Nephron (organoid): ENCODE results near the gene PPP1R12A.

ENCODE experiments used
- H3K27ac Mint-ChIP-seq, 3 experiments: 2 replicates each; pipeline ENCODE4 v1.8.0; 2020; ENCODE audit warnings: mixed read lengths in 3 of 3, mild to moderate bottlenecking in 2 of 3, moderate library complexity in 1 of 3
- H3K27me3 Mint-ChIP-seq: 2 replicates; pipeline ENCODE4 v1.8.0; 2021; ENCODE audit warnings: low read depth, mild to moderate bottlenecking, moderate library complexity, mixed read lengths
- H3K36me3 Mint-ChIP-seq: 2 replicates; pipeline ENCODE4 v1.8.0; 2020; ENCODE audit warnings: low read depth, mixed read lengths
- H3K4me1 Mint-ChIP-seq: 2 replicates; pipeline ENCODE4 v1.8.0; 2020; ENCODE audit warnings: mixed read lengths
- H3K4me3 Mint-ChIP-seq, 3 experiments: 2 replicates each; pipeline ENCODE4 v1.8.0; 2020; ENCODE audit warnings: mild to moderate bottlenecking in 3 of 3, mixed read lengths in 3 of 3, moderate library complexity in 2 of 3
- H3K9me3 Mint-ChIP-seq: 2 replicates; pipeline ENCODE4 v1.8.0; 2020; ENCODE audit warnings: mixed read lengths
- TF ChIP-seq, protein P1 (sequence below), 3 experiments: fragments of 200-600 bp; sonication (generic); IDR thresholded peaks; one replicate each; pipeline ENCODE4 v1.5.0; 2021; ENCODE audit warnings: antibody characterized with exemption in 3 of 3; ENCODE audit not compliant: unreplicated experiment in 3 of 3

PPP1R12A gene

DNA sequence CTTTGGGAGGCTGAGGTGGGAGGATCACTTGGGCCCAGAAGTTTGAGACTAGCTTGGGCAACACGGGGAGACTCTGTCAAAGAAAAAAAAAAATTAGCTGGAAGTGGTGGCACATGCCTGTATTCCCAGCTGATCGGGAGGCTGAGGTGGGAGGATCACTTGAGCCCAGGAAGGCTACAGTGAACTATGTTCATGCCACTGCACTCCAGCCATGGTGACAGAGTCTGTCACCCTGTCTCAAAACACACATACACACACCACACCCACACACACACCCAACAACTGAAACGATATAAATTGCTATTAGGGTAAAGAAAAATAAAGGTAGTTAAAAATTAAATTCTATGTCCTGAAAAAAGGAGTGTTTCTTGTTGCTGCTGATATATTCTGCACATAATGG, 7.9 kb downstream of the PPP1R12A start:
- H3K36me3 Mint-ChIP-seq, result peaks cover 7% of the 10 kb centered on the region
- no peaks in the 10 kb centered on the region for H3K27me3 Mint-ChIP-seq
- H3K4me3 Mint-ChIP-seq, result no peak overlapping the region
- no peaks in the 10 kb centered on the region for H3K9me3 Mint-ChIP-seq
- TF ChIP-seq, protein P1, sequence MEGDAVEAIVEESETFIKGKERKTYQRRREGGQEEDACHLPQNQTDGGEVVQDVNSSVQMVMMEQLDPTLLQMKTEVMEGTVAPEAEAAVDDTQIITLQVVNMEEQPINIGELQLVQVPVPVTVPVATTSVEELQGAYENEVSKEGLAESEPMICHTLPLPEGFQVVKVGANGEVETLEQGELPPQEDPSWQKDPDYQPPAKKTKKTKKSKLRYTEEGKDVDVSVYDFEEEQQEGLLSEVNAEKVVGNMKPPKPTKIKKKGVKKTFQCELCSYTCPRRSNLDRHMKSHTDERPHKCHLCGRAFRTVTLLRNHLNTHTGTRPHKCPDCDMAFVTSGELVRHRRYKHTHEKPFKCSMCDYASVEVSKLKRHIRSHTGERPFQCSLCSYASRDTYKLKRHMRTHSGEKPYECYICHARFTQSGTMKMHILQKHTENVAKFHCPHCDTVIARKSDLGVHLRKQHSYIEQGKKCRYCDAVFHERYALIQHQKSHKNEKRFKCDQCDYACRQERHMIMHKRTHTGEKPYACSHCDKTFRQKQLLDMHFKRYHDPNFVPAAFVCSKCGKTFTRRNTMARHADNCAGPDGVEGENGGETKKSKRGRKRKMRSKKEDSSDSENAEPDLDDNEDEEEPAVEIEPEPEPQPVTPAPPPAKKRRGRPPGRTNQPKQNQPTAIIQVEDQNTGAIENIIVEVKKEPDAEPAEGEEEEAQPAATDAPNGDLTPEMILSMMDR (IDR thresholded peaks at IDR 0.05; ENCODE audit: unreplicated experiment in 3 of 3), result no peak
- H3K4me1 Mint-ChIP-seq, result peaks cover 36% of the 10 kb centered on the region
- no peak overlapping the region for H3K27ac Mint-ChIP-seq

DNA sequence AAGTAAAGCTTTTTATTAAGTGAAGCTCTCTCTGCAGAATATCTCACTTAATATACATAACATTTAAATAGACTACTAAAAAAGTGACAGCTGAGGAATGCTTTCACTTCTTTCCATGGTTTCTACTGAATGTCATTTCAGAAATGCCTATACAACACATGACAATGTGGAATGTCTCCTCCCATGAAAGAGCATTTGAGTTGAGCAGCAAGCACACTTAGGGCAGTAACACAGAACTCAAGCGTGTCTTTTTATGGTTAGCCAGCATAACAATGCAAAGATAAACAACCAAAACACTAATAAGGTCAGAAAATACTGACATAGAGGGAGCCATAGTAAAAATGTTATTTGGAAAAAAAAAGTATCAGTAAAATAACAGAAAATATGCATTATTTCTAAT, 9.4 kb downstream of the PPP1R12A start:
- no peaks in the 10 kb centered on the region for H3K9me3 Mint-ChIP-seq
- peaks cover 7% of the 10 kb centered on the region for H3K36me3 Mint-ChIP-seq
- peak overlapping the region in 1 of 3 experiments; percentile 7 for H3K4me3 Mint-ChIP-seq
- H3K27me3 Mint-ChIP-seq, result no peaks in the 10 kb centered on the region
- H3K4me1 Mint-ChIP-seq, result peaks cover 31% of the 10 kb centered on the region
- TF ChIP-seq, protein P1 (IDR thresholded peaks at IDR 0.05; ENCODE audit: unreplicated experiment in 3 of 3), result no peak
- peak overlapping the region; percentile 44 to 86 (median 61) for H3K27ac Mint-ChIP-seq

DNA sequence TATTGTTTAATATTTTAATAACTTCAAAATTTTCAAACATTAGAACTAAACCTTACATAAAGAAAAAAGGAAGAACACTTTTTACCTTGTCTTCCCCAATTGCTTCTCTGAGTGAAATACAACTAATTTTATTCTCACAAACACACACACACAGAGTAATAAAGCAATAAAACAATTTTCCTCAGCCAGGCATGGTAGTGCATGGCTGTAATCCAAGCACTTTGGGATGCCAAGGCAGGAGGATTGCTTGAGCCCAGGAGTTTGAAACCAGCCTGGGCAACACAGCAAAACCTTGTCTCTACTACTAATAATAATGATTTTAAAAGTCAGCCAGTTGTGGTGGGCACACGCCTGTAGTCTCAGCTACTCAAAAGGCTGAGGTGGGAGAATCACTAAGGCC, 13.1 kb downstream of the PPP1R12A start:
- no peak overlapping the region for H3K4me3 Mint-ChIP-seq
- H3K27me3 Mint-ChIP-seq, result no peaks in the 10 kb centered on the region
- H3K36me3 Mint-ChIP-seq, result peaks cover 4% of the 10 kb centered on the region
- H3K4me1 Mint-ChIP-seq, result peaks cover 26% of the 10 kb centered on the region
- H3K9me3 Mint-ChIP-seq, result no peaks in the 10 kb centered on the region
- TF ChIP-seq, protein P1 (IDR thresholded peaks at IDR 0.05; ENCODE audit: unreplicated experiment in 3 of 3), result no peak
- no peak overlapping the region for H3K27ac Mint-ChIP-seq

DNA sequence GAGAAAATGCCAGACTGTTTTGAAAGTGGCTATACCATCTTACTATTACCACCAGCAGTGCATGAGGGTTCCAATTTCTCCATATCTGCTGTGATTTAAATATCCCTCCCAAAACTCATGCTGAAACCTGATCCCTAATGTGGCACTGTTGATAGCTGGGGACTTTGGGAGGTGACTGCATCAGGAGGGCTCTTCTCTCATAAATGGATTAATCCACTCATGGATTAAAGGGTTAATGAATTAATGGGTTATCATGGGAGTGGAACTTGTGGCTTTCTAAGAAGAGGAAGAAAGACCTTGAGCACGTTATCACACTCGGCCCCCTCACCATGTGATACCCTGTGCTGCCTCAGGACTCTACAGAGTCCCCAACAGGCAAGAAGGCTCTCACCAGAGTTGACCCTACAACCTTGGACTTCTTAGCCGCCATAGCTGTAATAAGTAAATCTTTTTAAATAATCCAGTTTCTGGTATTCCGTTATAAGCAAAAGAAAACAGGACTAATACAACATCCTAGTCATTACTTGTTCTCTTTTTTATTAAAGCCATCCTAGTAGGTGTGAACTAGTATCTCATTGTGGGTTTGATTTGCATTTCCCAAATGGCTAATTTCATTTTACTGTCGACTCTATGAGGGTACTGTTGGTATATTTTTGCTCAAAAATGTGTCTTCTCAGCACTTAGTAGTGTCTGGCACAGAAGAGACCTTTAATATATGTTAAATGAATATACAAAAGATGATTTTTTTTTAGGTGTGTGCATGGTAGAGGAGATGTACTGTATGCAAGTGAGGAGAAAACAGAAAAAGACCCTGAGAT, 14.3 kb downstream of the PPP1R12A start:
- H3K4me1 Mint-ChIP-seq, result peaks cover 30% of the 10 kb centered on the region
- no peaks in the 10 kb centered on the region for H3K27me3 Mint-ChIP-seq
- no peak overlapping the region for H3K4me3 Mint-ChIP-seq
- H3K27ac Mint-ChIP-seq, result no peak overlapping the region
- no peaks in the 10 kb centered on the region for H3K9me3 Mint-ChIP-seq
- peaks cover 4% of the 10 kb centered on the region for H3K36me3 Mint-ChIP-seq
- TF ChIP-seq, protein P1 (IDR thresholded peaks at IDR 0.05; ENCODE audit: unreplicated experiment in 3 of 3), result no peak

- Mint-ChIP-seq H3K36me3 (peaks cover 4% of the 10 kb centered on the region), H3K4me1 (peaks cover 27% of the 10 kb centered on the region), H3K27ac (no peak overlapping the region), H3K9me3 (no peaks in the 10 kb centered on the region), H3K27me3 (no peaks in the 10 kb centered on the region), H3K4me3 (no peak overlapping the region)
- TF ChIP-seq, protein P1 (IDR thresholded peaks at IDR 0.05; ENCODE audit: unreplicated experiment in 3 of 3), result no peak
Measured at GRCh38 chr12:79919762-79920161, 15.1 kb downstream of the PPP1R12A start.

DNA sequence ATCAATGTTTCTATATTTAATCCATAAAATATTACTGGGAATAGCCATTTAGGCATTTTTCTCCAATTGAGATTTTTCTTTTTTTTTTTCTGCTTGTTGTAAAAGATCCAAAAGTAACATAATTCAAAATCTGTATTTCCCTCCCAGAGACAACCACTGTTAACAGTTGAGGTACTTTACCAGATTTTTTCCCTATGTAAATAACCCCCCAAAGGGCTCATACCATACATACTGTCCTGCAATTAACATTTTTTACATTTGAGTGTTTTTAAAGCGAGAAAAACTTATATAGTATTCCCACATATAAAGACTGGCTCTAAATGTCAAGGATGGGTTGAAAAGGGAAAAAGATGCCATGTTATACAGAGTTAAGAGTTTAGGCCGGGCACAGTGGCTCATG, 18.1 kb downstream of the PPP1R12A start:
- Mint-ChIP-seq H3K4me3 (no peak overlapping the region), H3K27ac (no peak overlapping the region), H3K4me1 (peaks cover 26% of the 10 kb centered on the region), H3K9me3 (no peaks in the 10 kb centered on the region), H3K36me3 (peaks cover 4% of the 10 kb centered on the region), H3K27me3 (no peaks in the 10 kb centered on the region)
- TF ChIP-seq, protein P1 (IDR thresholded peaks at IDR 0.05; ENCODE audit: unreplicated experiment in 3 of 3), result no peak
